Measurements from ENCODE around the gene ARSG. TPM values are rescaled to one million over a fixed set of nuclear protein-coding genes. Genes with fewer than 3 reads are reported as not detected.

ARSG gene
- total and polyA plus RNA-seq, 2 of the 13 experiments (the other 11 are each of a cell fraction or from before 2014, with no cell fraction given): 3.7 to 15.2 TPM

- DNase-seq (ENCODE audit: low spot score): no peak
- no peak overlapping the region for H2AFZ ChIP-seq (ENCODE audit: low read length)
- TF ChIP-seq TOPORS (CRISPR knock-in tag; IDR thresholded peaks at IDR 0.05) (no peak), PRDM10 (CRISPR knock-in tag; IDR thresholded peaks at IDR 0.05; ENCODE audit: low read depth) (no peak), GZF1 (CRISPR knock-in tag; IDR thresholded peaks at IDR 0.05) (no peak), ZNF180 (CRISPR knock-in tag; IDR thresholded peaks at IDR 0.05; ENCODE audit: borderline replicate concordance, low read depth) (no peak), NAIF1 (CRISPR knock-in tag; IDR thresholded peaks at IDR 0.05; ENCODE audit: borderline replicate concordance) (no peak), ZFP82 (CRISPR knock-in tag; IDR thresholded peaks at IDR 0.05; ENCODE audit: borderline replicate concordance) (no peak), KDM4B (CRISPR knock-in tag; IDR thresholded peaks at IDR 0.05) (no peak), PLRG1 (conservative IDR thresholded peaks at IDR 0.05) (no peak), ZNF788 (CRISPR knock-in tag; IDR thresholded peaks at IDR 0.05; ENCODE audit: borderline replicate concordance) (no peak), DZIP1 (CRISPR knock-in tag; IDR thresholded peaks at IDR 0.05) (no peak)
- H3K9ac ChIP-seq (ENCODE audit: insufficient read depth, low read depth, low read length): no peak overlapping the region
- in situ Hi-C loops (cut with HindIII; ENCODE audit: extremely low pct_ligation_motif_present, low pct_unique_long_range_greater_than_20kb) (no loop called here), intact Hi-C loops (cut with micrococcal nuclease; ENCODE audit: unreplicated experiment) (no loop called here)
- ATAC-seq: no peak
- peaks cover 37% of the 10 kb centered on the region for H3K4me1 ChIP-seq (ENCODE audit: insufficient read depth, low read length)
- no TSS peak for BruUV-seq (replicated peaks)
- H3K27ac ChIP-seq (ENCODE audit: extremely low read length, insufficient read depth, low read length): no peak overlapping the region
- H3K9me3 ChIP-seq (ENCODE audit: low read length): no peaks in the 10 kb centered on the region
- no peak overlapping the region for H3K4me3 ChIP-seq (replicated peaks in 1 of 3; ENCODE audit: insufficient read depth in 1 of 3, low read depth in 2 of 3, low read length in 3 of 3)
- POLR2A ChIA-PET: no interaction called here
- CTCF ChIA-PET (ENCODE audit: low intra/inter-chr PET ratio, low total read pairs): no interaction called here
- H3K27me3 ChIP-seq (ENCODE audit: control insufficient read depth in 1 of 2, insufficient read depth in 2 of 2, low read length in 2 of 2): no peaks in the 10 kb centered on the region
- FAIRE-seq: no peak
- H3K36me3 ChIP-seq (replicated peaks in 1 of 2; ENCODE audit: control insufficient read depth in 1 of 2, insufficient read depth in 2 of 2, low read length in 2 of 2): no peaks in the 10 kb centered on the region; a peak in 1 of 5 replicates
- no peak overlapping the region for H3K4me2 ChIP-seq (ENCODE audit: low read depth, low read length)
- WGBS (ENCODE audit: low lambda C conversion rate): 96% methylated on average over 6 of the region's 6 CpGs
- no peaks in the 10 kb centered on the region for H4K20me1 ChIP-seq (ENCODE audit: insufficient read depth, low read length)
- no peaks in the 10 kb centered on the region for H3K79me2 ChIP-seq (ENCODE audit: insufficient read depth, low read length)
Measured at GRCh38 chr17:68347380-68347779, 56.1 kb downstream of the ARSG start.
